Sigmoid colon (tissue), 7 donors: ENCODE data around the gene TMEM141. TPM values are rescaled to one million over a fixed set of nuclear protein-coding genes. Genes with fewer than 3 reads are reported as not detected.

ENCODE experiments used
- DNase-seq: peaks from one replicate; pipeline ENCODE4 v3.0.0-alpha.2; 2019
- H3K27ac ChIP-seq, 4 donors: fragments of 200-600 bp; sonication (generic); one replicate each; pipeline ENCODE4 v1.5.1; 2016 to 2019; ENCODE audit warnings: mild to moderate bottlenecking in 1 of 4
- H3K27me3 ChIP-seq, 3 donors: fragments of 200-600 bp; sonication (generic); one replicate each; pipeline ENCODE4 v1.5.1; 2019; ENCODE audit warnings: mild to moderate bottlenecking in 1 of 3
- H3K36me3 ChIP-seq, 4 donors: fragments of 200-600 bp; sonication (generic); one replicate each; pipeline ENCODE4 v1.5.1; 2016 to 2019
- H3K4me1 ChIP-seq, 4 donors: fragments of 200-600 bp; sonication (generic); one replicate each; pipeline ENCODE4 v1.5.1; 2017 to 2019
- H3K4me3 ChIP-seq, 4 donors: fragments of 200-600 bp; sonication (generic); one replicate each; pipeline ENCODE4 v1.5.1; 2017 to 2019; ENCODE audit warnings: mild to moderate bottlenecking in 2 of 4, moderate library complexity in 1 of 4
- H3K9me3 ChIP-seq, 4 donors: fragments of 200-600 bp in 3 of 4; sonication (generic) in 3 of 4; one replicate each; pipeline versions ENCODE4 v1.5.1 to v1.6.1; 2013 to 2019
- EP300 ChIP-seq, 4 donors: sonication (generic); formaldehyde crosslinking; IDR thresholded peaks; one replicate each; pipeline ENCODE4 v1.6.1; 2017; ENCODE audit warnings: antibody characterized with exemption in 4 of 4
- POLR2A ChIP-seq, 2 donors: fragments of 450-650 bp; IDR thresholded peaks; one replicate each; pipeline ENCODE4 v1.6.1; 2016; ENCODE audit warnings: antibody characterized with exemption in 2 of 2, mild to moderate bottlenecking in 2 of 2, moderate library complexity in 2 of 2
- POLR2AphosphoS5 ChIP-seq, 4 donors: sonication (generic); formaldehyde crosslinking; IDR thresholded peaks; one replicate each; pipeline ENCODE4 v1.6.1; 2017; ENCODE audit warnings: antibody characterized with exemption in 4 of 4
- WGBS, 2 donors: extraction: QIAGEN DNeasy Blood & Tissue Kit; methylation state at CpG; one replicate each; pipeline ENCODE4 v1.1.7; 2013; 5-methylcytosine and 5-hydroxymethylcytosine counted together
- intact Hi-C: fragments of 100-400 bp; cut with DNase I; formaldehyde crosslinking; loops from one replicate; pipeline ENCODE4 v1.15.1; 2023
- polyA plus RNA-seq, 3 donors: library from polyadenylated mRNA; stranded (reverse); fragments of 200-250 nt; gene quantifications; one replicate each; pipeline ENCODE4 v1.2.3, GENCODE V29; 2013
- total RNA-seq, 4 donors: library from RNA; depleted of rRNA; stranded (reverse); fragments of >200 nt; gene quantifications; one replicate each; pipeline ENCODE4 v1.1.0, GENCODE V29; 2016
- TF ChIP-seq, protein P1 (sequence below), 4 experiments: fragments of 450-650 bp in 3 of 4; fragments of 200-600 bp in 1 of 4; IDR thresholded peaks; one replicate each; pipeline ENCODE4 v1.5.1; 2016 to 2019; ENCODE audit warnings: antibody characterized with exemption in 4 of 4, mild to moderate bottlenecking in 3 of 4, moderate library complexity in 2 of 4
- donor health status: healthy with polysubstance abuse.
- donor health status: Bipolar disorder and iron deficiency.
- donor health status: healthy.

TMEM141 gene
- total and polyA plus RNA-seq, 7 donors = 37.5 to 629 (median 84.7) TPM

- 88% methylated on average over 18 of the region's 18 CpGs for WGBS, 2 donors
- intact Hi-C loops = no loop called here
- Histone ChIP-seq H3K36me3 (no peaks in the 10 kb centered on the region), H3K9me3 (no peaks in the 10 kb centered on the region), H3K27ac (peak overlapping the region in 1 of 4 donors; percentile 46), H3K27me3 (peaks cover 26 to 53% (median 34%) of the 10 kb centered on the region in 3 donors), H3K4me1 (peaks cover 0 to 14% (median 10%) of the 10 kb centered on the region in 4 donors), H3K4me3 (no peak overlapping the region)
- TF ChIP-seq EP300 (IDR thresholded peaks at IDR 0.05) (no peak), POLR2A (IDR thresholded peaks at IDR 0.05) (no peak), POLR2AphosphoS5 (IDR thresholded peaks at IDR 0.05) (no peak)
- TF ChIP-seq, protein P1, sequence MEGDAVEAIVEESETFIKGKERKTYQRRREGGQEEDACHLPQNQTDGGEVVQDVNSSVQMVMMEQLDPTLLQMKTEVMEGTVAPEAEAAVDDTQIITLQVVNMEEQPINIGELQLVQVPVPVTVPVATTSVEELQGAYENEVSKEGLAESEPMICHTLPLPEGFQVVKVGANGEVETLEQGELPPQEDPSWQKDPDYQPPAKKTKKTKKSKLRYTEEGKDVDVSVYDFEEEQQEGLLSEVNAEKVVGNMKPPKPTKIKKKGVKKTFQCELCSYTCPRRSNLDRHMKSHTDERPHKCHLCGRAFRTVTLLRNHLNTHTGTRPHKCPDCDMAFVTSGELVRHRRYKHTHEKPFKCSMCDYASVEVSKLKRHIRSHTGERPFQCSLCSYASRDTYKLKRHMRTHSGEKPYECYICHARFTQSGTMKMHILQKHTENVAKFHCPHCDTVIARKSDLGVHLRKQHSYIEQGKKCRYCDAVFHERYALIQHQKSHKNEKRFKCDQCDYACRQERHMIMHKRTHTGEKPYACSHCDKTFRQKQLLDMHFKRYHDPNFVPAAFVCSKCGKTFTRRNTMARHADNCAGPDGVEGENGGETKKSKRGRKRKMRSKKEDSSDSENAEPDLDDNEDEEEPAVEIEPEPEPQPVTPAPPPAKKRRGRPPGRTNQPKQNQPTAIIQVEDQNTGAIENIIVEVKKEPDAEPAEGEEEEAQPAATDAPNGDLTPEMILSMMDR (IDR thresholded peaks at IDR 0.05) = no peak
- no peak for DNase-seq
These were observed 46.4 kb upstream of the TMEM141 start for GRCh38 chr9:136744773-136745172.

GRCh38 chr9:136745389-136746154 lies 45.6 kb upstream of the TMEM141 start:
- no peaks in the 10 kb centered on the region for H3K36me3 ChIP-seq
- TF ChIP-seq POLR2A (IDR thresholded peaks at IDR 0.05) (no peak), EP300 (IDR thresholded peaks at IDR 0.05) (no peak), POLR2AphosphoS5 (IDR thresholded peaks at IDR 0.05) (no peak)
- TF ChIP-seq, protein P1 (IDR thresholded peaks at IDR 0.05) = no peak
- H3K9me3 ChIP-seq = no peaks in the 10 kb centered on the region
- peaks cover 26 to 47% (median 34%) of the 10 kb centered on the region in 3 donors for H3K27me3 ChIP-seq
- peak overlapping the region in 1 of 4 donors; percentile 46 for H3K27ac ChIP-seq
- WGBS, 2 donors = 79 to 87% methylated on average over 23 of the region's 23 CpGs
- H3K4me1 ChIP-seq = peaks cover 0 to 14% (median 10%) of the 10 kb centered on the region in 4 donors
- DNase-seq = no peak
- intact Hi-C loops = no loop called here
- H3K4me3 ChIP-seq = no peak overlapping the region

GRCh38 chr9:136746155-136746490 lies 45.0 kb upstream of the TMEM141 start:
- Histone ChIP-seq H3K9me3 (no peaks in the 10 kb centered on the region), H3K4me1 (peaks cover 0 to 10% (median 5%) of the 10 kb centered on the region in 4 donors), H3K27ac (no peak overlapping the region), H3K4me3 (no peak overlapping the region), H3K27me3 (peaks cover 22 to 42% (median 34%) of the 10 kb centered on the region in 3 donors), H3K36me3 (no peaks in the 10 kb centered on the region)
- TF ChIP-seq, protein P1 (IDR thresholded peaks at IDR 0.05) = no peak
- TF ChIP-seq EP300 (IDR thresholded peaks at IDR 0.05) (no peak), POLR2A (IDR thresholded peaks at IDR 0.05) (no peak), POLR2AphosphoS5 (IDR thresholded peaks at IDR 0.05) (no peak)
- 73 to 77% methylated on average over 22 of the region's 22 CpGs for WGBS, 2 donors
- no peak for DNase-seq
- intact Hi-C loops = no loop called here

- intact Hi-C loops = no loop called here
- Histone ChIP-seq H3K27me3 (peaks cover 17 to 37% (median 32%) of the 10 kb centered on the region in 3 donors), H3K9me3 (no peaks in the 10 kb centered on the region), H3K4me1 (peaks cover 0 to 5% (median under 1%) of the 10 kb centered on the region in 4 donors), H3K4me3 (no peak overlapping the region), H3K27ac (no peak overlapping the region), H3K36me3 (no peaks in the 10 kb centered on the region)
- TF ChIP-seq POLR2AphosphoS5 (IDR thresholded peaks at IDR 0.05) = no peak
- TF ChIP-seq, protein P1 (IDR thresholded peaks at IDR 0.05) = no peak
- TF ChIP-seq EP300 (IDR thresholded peaks at IDR 0.05) = no peak
- TF ChIP-seq POLR2A (IDR thresholded peaks at IDR 0.05) = no peak
- 90 to 93% methylated on average over 18 of the region's 18 CpGs for WGBS, 2 donors
- no peak for DNase-seq
These were observed 44.5 kb upstream of the TMEM141 start for GRCh38 chr9:136746621-136747020.
